ENCODE results near the gene PCSK4. TPM values are rescaled to one million over a fixed set of nuclear protein-coding genes. Genes with fewer than 3 reads are reported as not detected.
A peak's percentile ranks its signal among the peaks of the same experiment; 100 is the strongest.

Gene PCSK4
- total and polyA plus RNA-seq, 2 of the 13 experiments (the other 11 are each of a cell fraction or from before 2014, with no cell fraction given), result 2.0 to 2.7 TPM

GRCh38 chr19:1445932-1446712 is 44.0 kb downstream of the PCSK4 start (continued):
- no peak for TF ChIP-seq EZH2 (conservative IDR thresholded peaks at IDR 0.05; ENCODE audit: low read depth, low read length)
- TF ChIP-seq PRDM4 (CRISPR knock-in tag; IDR thresholded peaks at IDR 0.05; ENCODE audit: borderline replicate concordance), result no peak
- TF ChIP-seq JUND (CRISPR knock-in tag; IDR thresholded peaks at IDR 0.05), result no peak
- TF ChIP-seq, protein P1, sequence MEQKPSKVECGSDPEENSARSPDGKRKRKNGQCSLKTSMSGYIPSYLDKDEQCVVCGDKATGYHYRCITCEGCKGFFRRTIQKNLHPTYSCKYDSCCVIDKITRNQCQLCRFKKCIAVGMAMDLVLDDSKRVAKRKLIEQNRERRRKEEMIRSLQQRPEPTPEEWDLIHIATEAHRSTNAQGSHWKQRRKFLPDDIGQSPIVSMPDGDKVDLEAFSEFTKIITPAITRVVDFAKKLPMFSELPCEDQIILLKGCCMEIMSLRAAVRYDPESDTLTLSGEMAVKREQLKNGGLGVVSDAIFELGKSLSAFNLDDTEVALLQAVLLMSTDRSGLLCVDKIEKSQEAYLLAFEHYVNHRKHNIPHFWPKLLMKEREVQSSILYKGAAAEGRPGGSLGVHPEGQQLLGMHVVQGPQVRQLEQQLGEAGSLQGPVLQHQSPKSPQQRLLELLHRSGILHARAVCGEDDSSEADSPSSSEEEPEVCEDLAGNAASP (CRISPR knock-in tag; IDR thresholded peaks at IDR 0.05; ENCODE audit: borderline replicate concordance), result no peak
- TF ChIP-seq, protein P2, sequence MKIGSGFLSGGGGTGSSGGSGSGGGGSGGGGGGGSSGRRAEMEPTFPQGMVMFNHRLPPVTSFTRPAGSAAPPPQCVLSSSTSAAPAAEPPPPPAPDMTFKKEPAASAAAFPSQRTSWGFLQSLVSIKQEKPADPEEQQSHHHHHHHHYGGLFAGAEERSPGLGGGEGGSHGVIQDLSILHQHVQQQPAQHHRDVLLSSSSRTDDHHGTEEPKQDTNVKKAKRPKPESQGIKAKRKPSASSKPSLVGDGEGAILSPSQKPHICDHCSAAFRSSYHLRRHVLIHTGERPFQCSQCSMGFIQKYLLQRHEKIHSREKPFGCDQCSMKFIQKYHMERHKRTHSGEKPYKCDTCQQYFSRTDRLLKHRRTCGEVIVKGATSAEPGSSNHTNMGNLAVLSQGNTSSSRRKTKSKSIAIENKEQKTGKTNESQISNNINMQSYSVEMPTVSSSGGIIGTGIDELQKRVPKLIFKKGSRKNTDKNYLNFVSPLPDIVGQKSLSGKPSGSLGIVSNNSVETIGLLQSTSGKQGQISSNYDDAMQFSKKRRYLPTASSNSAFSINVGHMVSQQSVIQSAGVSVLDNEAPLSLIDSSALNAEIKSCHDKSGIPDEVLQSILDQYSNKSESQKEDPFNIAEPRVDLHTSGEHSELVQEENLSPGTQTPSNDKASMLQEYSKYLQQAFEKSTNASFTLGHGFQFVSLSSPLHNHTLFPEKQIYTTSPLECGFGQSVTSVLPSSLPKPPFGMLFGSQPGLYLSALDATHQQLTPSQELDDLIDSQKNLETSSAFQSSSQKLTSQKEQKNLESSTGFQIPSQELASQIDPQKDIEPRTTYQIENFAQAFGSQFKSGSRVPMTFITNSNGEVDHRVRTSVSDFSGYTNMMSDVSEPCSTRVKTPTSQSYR (CRISPR knock-in tag; IDR thresholded peaks at IDR 0.05; ENCODE audit: borderline replicate concordance), result no peak
- TF ChIP-seq HNRNPH1 (optimal IDR thresholded peaks at IDR 0.05; ENCODE audit: low read depth, low read length), result no peak
- no peak for TF ChIP-seq ZNF251 (CRISPR knock-in tag; IDR thresholded peaks at IDR 0.05)
- TF ChIP-seq ZNF333 (CRISPR knock-in tag; IDR thresholded peaks at IDR 0.05; ENCODE audit: borderline replicate concordance), result no peak
- TF ChIP-seq PHF8 (CRISPR knock-in tag; IDR thresholded peaks at IDR 0.05), result no peak
- 0 out of 2 replicates have a peak, but pooled peaks have one; percentile 73 for TF ChIP-seq MTF2 (CRISPR knock-in tag; IDR thresholded peaks at IDR 0.05; ENCODE audit: borderline replicate concordance)
- no peak for TF ChIP-seq FOSL1 (CRISPR knock-in tag; IDR thresholded peaks at IDR 0.05; ENCODE audit: borderline replicate concordance)
- no peak for TF ChIP-seq ZBED4 (CRISPR knock-in tag; IDR thresholded peaks at IDR 0.05; ENCODE audit: borderline replicate concordance)

All from HepG2 (cell line).